ENCODE data around the gene DAP.

DNA sequence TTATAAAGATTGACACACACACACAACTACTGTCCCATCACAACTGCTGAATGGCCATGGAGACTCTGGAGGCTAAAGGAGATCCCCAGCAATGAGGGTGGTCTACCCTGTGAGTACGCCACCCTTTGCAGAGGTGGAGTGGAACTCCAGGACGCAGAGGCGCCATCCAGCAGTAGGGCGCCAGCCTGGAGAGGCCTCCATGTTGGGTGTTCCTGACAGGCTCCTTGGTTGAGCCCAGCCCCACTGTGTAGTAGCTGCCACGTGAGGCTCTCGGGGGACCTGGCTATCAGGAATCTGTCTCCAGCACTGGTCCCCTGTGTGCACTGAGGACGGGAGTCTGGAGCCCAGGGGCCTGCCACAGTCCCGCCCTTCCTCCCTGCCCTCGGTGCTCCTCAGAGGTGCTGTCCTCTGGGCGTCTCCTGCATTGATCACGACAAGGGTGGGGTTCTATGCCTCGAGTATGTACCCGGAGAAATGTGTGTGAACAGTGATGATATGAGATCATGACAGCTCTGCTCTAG lies 72.3 kb downstream of the DAP start:
- TF ChIP-seq POLR2A (IDR thresholded peaks at IDR 0.05) (no peak), EP300 (IDR thresholded peaks at IDR 0.05) (no peak), POLR2AphosphoS5 (IDR thresholded peaks at IDR 0.05) (no peak)
- TF ChIP-seq, protein P1, sequence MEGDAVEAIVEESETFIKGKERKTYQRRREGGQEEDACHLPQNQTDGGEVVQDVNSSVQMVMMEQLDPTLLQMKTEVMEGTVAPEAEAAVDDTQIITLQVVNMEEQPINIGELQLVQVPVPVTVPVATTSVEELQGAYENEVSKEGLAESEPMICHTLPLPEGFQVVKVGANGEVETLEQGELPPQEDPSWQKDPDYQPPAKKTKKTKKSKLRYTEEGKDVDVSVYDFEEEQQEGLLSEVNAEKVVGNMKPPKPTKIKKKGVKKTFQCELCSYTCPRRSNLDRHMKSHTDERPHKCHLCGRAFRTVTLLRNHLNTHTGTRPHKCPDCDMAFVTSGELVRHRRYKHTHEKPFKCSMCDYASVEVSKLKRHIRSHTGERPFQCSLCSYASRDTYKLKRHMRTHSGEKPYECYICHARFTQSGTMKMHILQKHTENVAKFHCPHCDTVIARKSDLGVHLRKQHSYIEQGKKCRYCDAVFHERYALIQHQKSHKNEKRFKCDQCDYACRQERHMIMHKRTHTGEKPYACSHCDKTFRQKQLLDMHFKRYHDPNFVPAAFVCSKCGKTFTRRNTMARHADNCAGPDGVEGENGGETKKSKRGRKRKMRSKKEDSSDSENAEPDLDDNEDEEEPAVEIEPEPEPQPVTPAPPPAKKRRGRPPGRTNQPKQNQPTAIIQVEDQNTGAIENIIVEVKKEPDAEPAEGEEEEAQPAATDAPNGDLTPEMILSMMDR (IDR thresholded peaks at IDR 0.05) = no peak
